ENCODE results near the gene KDM4B.

KDM4B gene

GRCh38 chr19:5145521-5146511, 176.9 kb downstream of the KDM4B start:
- Histone ChIP-seq H3K9me3 (ENCODE audit: control insufficient read depth, low read length) (no peaks in the 10 kb centered on the region), H3K27me3 (replicated peaks; ENCODE audit: control insufficient read depth, insufficient read depth, low read length, poor library complexity, severe bottlenecking) (no peaks in the 10 kb centered on the region), H3K36me3 (ENCODE audit: control insufficient read depth, insufficient read depth, low read length) (peaks cover 19% of the 10 kb centered on the region), H3K4me1 (ENCODE audit: control insufficient read depth, insufficient read depth, low read length, poor library complexity, severe bottlenecking) (no peaks in the 10 kb centered on the region), H3K4me3 (ENCODE audit: insufficient read depth, low read depth, low read length, poor library complexity, severe bottlenecking) (no peak overlapping the region), H3K27ac (ENCODE audit: insufficient read depth, low read length, poor library complexity, severe bottlenecking) (no peak overlapping the region)
- no peak for DNase-seq

- H3K27me3 ChIP-seq (replicated peaks; ENCODE audit: control insufficient read depth, insufficient read depth, low read length, poor library complexity, severe bottlenecking) = no peaks in the 10 kb centered on the region
- no peak overlapping the region for H3K4me3 ChIP-seq (ENCODE audit: insufficient read depth, low read depth, low read length, poor library complexity, severe bottlenecking)
- no peaks in the 10 kb centered on the region for H3K9me3 ChIP-seq (ENCODE audit: control insufficient read depth, low read length)
- no peaks in the 10 kb centered on the region for H3K4me1 ChIP-seq (ENCODE audit: control insufficient read depth, insufficient read depth, low read length, poor library complexity, severe bottlenecking)
- H3K27ac ChIP-seq (ENCODE audit: insufficient read depth, low read length, poor library complexity, severe bottlenecking) = no peak overlapping the region
- DNase-seq = no peak
- peaks cover 14% of the 10 kb centered on the region for H3K36me3 ChIP-seq (ENCODE audit: control insufficient read depth, insufficient read depth, low read length)
Measured at GRCh38 chr19:5147074-5147977, 178.4 kb downstream of the KDM4B start.

- Histone ChIP-seq H3K4me1 (ENCODE audit: control insufficient read depth, insufficient read depth, low read length, poor library complexity, severe bottlenecking) (no peaks in the 10 kb centered on the region), H3K36me3 (ENCODE audit: control insufficient read depth, insufficient read depth, low read length) (peaks cover 14% of the 10 kb centered on the region), H3K9me3 (ENCODE audit: control insufficient read depth, low read length) (no peaks in the 10 kb centered on the region), H3K27ac (ENCODE audit: insufficient read depth, low read length, poor library complexity, severe bottlenecking) (no peak overlapping the region), H3K4me3 (ENCODE audit: insufficient read depth, low read depth, low read length, poor library complexity, severe bottlenecking) (no peak overlapping the region), H3K27me3 (replicated peaks; ENCODE audit: control insufficient read depth, insufficient read depth, low read length, poor library complexity, severe bottlenecking) (no peaks in the 10 kb centered on the region)
- no peak for DNase-seq
Measured at GRCh38 chr19:5147978-5148793, 179.3 kb downstream of the KDM4B start.

GRCh38 chr19:5148794-5149190, 179.9 kb downstream of the KDM4B start:
- Histone ChIP-seq H3K9me3 (ENCODE audit: control insufficient read depth, low read length) (no peaks in the 10 kb centered on the region), H3K4me3 (ENCODE audit: insufficient read depth, low read depth, low read length, poor library complexity, severe bottlenecking) (no peak overlapping the region), H3K27ac (ENCODE audit: insufficient read depth, low read length, poor library complexity, severe bottlenecking) (no peak overlapping the region), H3K4me1 (ENCODE audit: control insufficient read depth, insufficient read depth, low read length, poor library complexity, severe bottlenecking) (no peaks in the 10 kb centered on the region), H3K27me3 (replicated peaks; ENCODE audit: control insufficient read depth, insufficient read depth, low read length, poor library complexity, severe bottlenecking) (no peaks in the 10 kb centered on the region), H3K36me3 (ENCODE audit: control insufficient read depth, insufficient read depth, low read length) (peaks cover 14% of the 10 kb centered on the region)
- DNase-seq = no peak

GRCh38 chr19:5149508-5149907, 180.6 kb downstream of the KDM4B start:
- no peaks in the 10 kb centered on the region for H3K4me1 ChIP-seq (ENCODE audit: control insufficient read depth, insufficient read depth, low read length, poor library complexity, severe bottlenecking)
- no peaks in the 10 kb centered on the region for H3K27me3 ChIP-seq (replicated peaks; ENCODE audit: control insufficient read depth, insufficient read depth, low read length, poor library complexity, severe bottlenecking)
- no peak for DNase-seq
- H3K36me3 ChIP-seq (ENCODE audit: control insufficient read depth, insufficient read depth, low read length) = peaks cover 13% of the 10 kb centered on the region
- no peaks in the 10 kb centered on the region for H3K9me3 ChIP-seq (ENCODE audit: control insufficient read depth, low read length)
- H3K4me3 ChIP-seq (ENCODE audit: insufficient read depth, low read depth, low read length, poor library complexity, severe bottlenecking) = no peak overlapping the region
- H3K27ac ChIP-seq (ENCODE audit: insufficient read depth, low read length, poor library complexity, severe bottlenecking) = no peak overlapping the region

- H3K4me1 ChIP-seq (ENCODE audit: control insufficient read depth, insufficient read depth, low read length, poor library complexity, severe bottlenecking) = no peaks in the 10 kb centered on the region
- no peak overlapping the region for H3K4me3 ChIP-seq (ENCODE audit: insufficient read depth, low read depth, low read length, poor library complexity, severe bottlenecking)
- H3K27me3 ChIP-seq (replicated peaks; ENCODE audit: control insufficient read depth, insufficient read depth, low read length, poor library complexity, severe bottlenecking) = no peaks in the 10 kb centered on the region
- no peaks in the 10 kb centered on the region for H3K9me3 ChIP-seq (ENCODE audit: control insufficient read depth, low read length)
- H3K36me3 ChIP-seq (ENCODE audit: control insufficient read depth, insufficient read depth, low read length) = peaks cover 7% of the 10 kb centered on the region
- no peak for DNase-seq
- no peak overlapping the region for H3K27ac ChIP-seq (ENCODE audit: insufficient read depth, low read length, poor library complexity, severe bottlenecking)
Measured at GRCh38 chr19:5149932-5150901, 181.3 kb downstream of the KDM4B start.

GRCh38 chr19:5150902-5151741, 182.2 kb downstream of the KDM4B start:
- no peak overlapping the region for H3K4me3 ChIP-seq (ENCODE audit: insufficient read depth, low read depth, low read length, poor library complexity, severe bottlenecking)
- DNase-seq = no peak
- H3K4me1 ChIP-seq (ENCODE audit: control insufficient read depth, insufficient read depth, low read length, poor library complexity, severe bottlenecking) = no peaks in the 10 kb centered on the region
- H3K36me3 ChIP-seq (ENCODE audit: control insufficient read depth, insufficient read depth, low read length) = peaks cover 7% of the 10 kb centered on the region
- H3K9me3 ChIP-seq (ENCODE audit: control insufficient read depth, low read length) = no peaks in the 10 kb centered on the region
- H3K27ac ChIP-seq (ENCODE audit: insufficient read depth, low read length, poor library complexity, severe bottlenecking) = no peak overlapping the region
- H3K27me3 ChIP-seq (replicated peaks; ENCODE audit: control insufficient read depth, insufficient read depth, low read length, poor library complexity, severe bottlenecking) = no peaks in the 10 kb centered on the region

- no peak overlapping the region for H3K4me3 ChIP-seq (ENCODE audit: insufficient read depth, low read depth, low read length, poor library complexity, severe bottlenecking)
Measured at GRCh38 chr19:5152013-5152763, 183.3 kb downstream of the KDM4B start.

More at GRCh38 chr19:5152013-5152763, 183.3 kb downstream of the KDM4B start:
- no peak for DNase-seq
- no peaks in the 10 kb centered on the region for H3K4me1 ChIP-seq (ENCODE audit: control insufficient read depth, insufficient read depth, low read length, poor library complexity, severe bottlenecking)
- no peak overlapping the region for H3K27ac ChIP-seq (ENCODE audit: insufficient read depth, low read length, poor library complexity, severe bottlenecking)
- H3K36me3 ChIP-seq (ENCODE audit: control insufficient read depth, insufficient read depth, low read length) = peaks cover 4% of the 10 kb centered on the region
- no peaks in the 10 kb centered on the region for H3K9me3 ChIP-seq (ENCODE audit: control insufficient read depth, low read length)
- no peaks in the 10 kb centered on the region for H3K27me3 ChIP-seq (replicated peaks; ENCODE audit: control insufficient read depth, insufficient read depth, low read length, poor library complexity, severe bottlenecking)

All from effector memory CD4-positive, alpha-beta T cell (primary cell).